ENCODE data around the gene CFAP54.
A peak's percentile ranks its signal among the peaks of the same experiment; 100 is the strongest.
"Not testable (repeated sequence)": the region's sequence is repeated elsewhere in the genome, so short reads cannot be mapped to it uniquely, and the experiment has no call there.

CFAP54 gene

GRCh38 chr12:96489392-96490056 lies at the start of gene CFAP54:
CFAP54 (plus strand) TSS chr12:96489577; CDS start chr12:96489610, 33 bp downstream.
- peak; percentile 85 to 86 for DNase-seq (ENCODE audit: low read depth in 2 of 2)

GRCh38 chr12:96441816-96442215 lies 47.6 kb upstream of the CFAP54 start:
- no peak for DNase-seq (ENCODE audit: low read depth in 2 of 2)

- DNase-seq (ENCODE audit: low read depth in 2 of 2): no peak
Measured at GRCh38 chr12:96442906-96443305, 46.5 kb upstream of the CFAP54 start.

GRCh38 chr12:96444399-96444798 lies 45.0 kb upstream of the CFAP54 start:
- no peak for DNase-seq (ENCODE audit: low read depth in 2 of 2)

GRCh38 chr12:96445691-96446583 lies 43.4 kb upstream of the CFAP54 start:
- DNase-seq (ENCODE audit: low read depth in 2 of 2): peak; percentile 31 to 38

- DNase-seq (ENCODE audit: low read depth in 2 of 2): no peak
Measured at GRCh38 chr12:96447256-96447655, 42.1 kb upstream of the CFAP54 start.

- no peak for DNase-seq (ENCODE audit: low read depth in 2 of 2)
Measured at GRCh38 chr12:96448300-96448699, 41.1 kb upstream of the CFAP54 start.

- DNase-seq (ENCODE audit: low read depth in 2 of 2): no peak
Measured at GRCh38 chr12:96452261-96452922, 37.0 kb upstream of the CFAP54 start.

- DNase-seq (ENCODE audit: low read depth in 2 of 2): no peak
Measured at GRCh38 chr12:96454396-96454795, 35.0 kb upstream of the CFAP54 start.

- no peak for DNase-seq (ENCODE audit: low read depth in 2 of 2)
Measured at GRCh38 chr12:96456265-96456974, 33.0 kb upstream of the CFAP54 start.

GRCh38 chr12:96457191-96457930 lies 32.0 kb upstream of the CFAP54 start:
- DNase-seq (ENCODE audit: low read depth in 2 of 2): no peak

GRCh38 chr12:96459281-96459680 lies 30.1 kb upstream of the CFAP54 start:
- not testable (repeated sequence) for DNase-seq (ENCODE audit: low read depth in 2 of 2)

- DNase-seq (ENCODE audit: low read depth in 2 of 2): no peak
Measured at GRCh38 chr12:96462571-96463280, 26.7 kb upstream of the CFAP54 start.

GRCh38 chr12:96465896-96466295 lies 23.5 kb upstream of the CFAP54 start:
- DNase-seq (ENCODE audit: low read depth in 2 of 2): no peak

GRCh38 chr12:96466939-96467751 lies 22.2 kb upstream of the CFAP54 start:
- no peak for DNase-seq (ENCODE audit: low read depth in 2 of 2)

- DNase-seq (ENCODE audit: low read depth in 2 of 2): no peak
Measured at GRCh38 chr12:96471368-96472050, 17.9 kb upstream of the CFAP54 start.

- no peak for DNase-seq (ENCODE audit: low read depth in 2 of 2)
Measured at GRCh38 chr12:96472384-96472783, 17.0 kb upstream of the CFAP54 start.

GRCh38 chr12:96473394-96474093 lies 15.8 kb upstream of the CFAP54 start:
- DNase-seq (ENCODE audit: low read depth in 2 of 2): no peak

Data from stimulated activated CD4-positive, alpha-beta T cell treated with anti-CD3 and anti-CD28 coated beads, Interleukin-15, amount 100 ng/mL, for 48 hours (primary cell).